ENCODE data around the gene LRRC15.

Gene LRRC15

DNA sequence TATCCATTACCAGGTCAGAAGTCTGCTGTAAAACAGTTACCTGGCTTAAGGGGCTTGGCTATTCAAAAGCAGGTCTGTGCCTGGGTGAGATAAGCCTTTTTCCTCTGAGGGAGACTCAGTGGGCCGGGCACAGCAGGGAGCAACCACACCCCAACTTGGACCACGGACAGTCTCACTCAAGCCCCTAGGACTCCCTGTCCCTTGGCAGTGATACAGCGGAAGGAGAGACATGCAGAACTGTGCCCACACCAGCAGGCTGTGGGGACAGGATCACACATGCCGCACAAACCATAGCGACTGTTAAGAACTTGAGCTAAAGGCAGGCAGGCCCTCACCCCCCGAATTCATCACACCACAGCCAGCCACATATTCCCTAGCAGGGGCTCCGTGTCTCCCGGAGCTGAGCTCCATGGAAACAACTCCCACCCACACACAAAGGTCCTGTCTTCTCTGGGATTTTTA lies 32.4 kb upstream of the LRRC15 start:
- no peak overlapping the region for H3K4me3 Mint-ChIP-seq
- H3K27ac Mint-ChIP-seq = no peak overlapping the region
- DNase-seq = no peak
- TF ChIP-seq, protein P1, sequence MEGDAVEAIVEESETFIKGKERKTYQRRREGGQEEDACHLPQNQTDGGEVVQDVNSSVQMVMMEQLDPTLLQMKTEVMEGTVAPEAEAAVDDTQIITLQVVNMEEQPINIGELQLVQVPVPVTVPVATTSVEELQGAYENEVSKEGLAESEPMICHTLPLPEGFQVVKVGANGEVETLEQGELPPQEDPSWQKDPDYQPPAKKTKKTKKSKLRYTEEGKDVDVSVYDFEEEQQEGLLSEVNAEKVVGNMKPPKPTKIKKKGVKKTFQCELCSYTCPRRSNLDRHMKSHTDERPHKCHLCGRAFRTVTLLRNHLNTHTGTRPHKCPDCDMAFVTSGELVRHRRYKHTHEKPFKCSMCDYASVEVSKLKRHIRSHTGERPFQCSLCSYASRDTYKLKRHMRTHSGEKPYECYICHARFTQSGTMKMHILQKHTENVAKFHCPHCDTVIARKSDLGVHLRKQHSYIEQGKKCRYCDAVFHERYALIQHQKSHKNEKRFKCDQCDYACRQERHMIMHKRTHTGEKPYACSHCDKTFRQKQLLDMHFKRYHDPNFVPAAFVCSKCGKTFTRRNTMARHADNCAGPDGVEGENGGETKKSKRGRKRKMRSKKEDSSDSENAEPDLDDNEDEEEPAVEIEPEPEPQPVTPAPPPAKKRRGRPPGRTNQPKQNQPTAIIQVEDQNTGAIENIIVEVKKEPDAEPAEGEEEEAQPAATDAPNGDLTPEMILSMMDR (IDR thresholded peaks at IDR 0.05) = no peak
- H3K4me1 Mint-ChIP-seq = peaks cover 23% of the 10 kb centered on the region
- peaks cover 9% of the 10 kb centered on the region for H3K36me3 Mint-ChIP-seq (ENCODE audit: low read depth)
- H3K9me3 Mint-ChIP-seq = no peaks in the 10 kb centered on the region
- peaks cover 3% of the 10 kb centered on the region for H3K27me3 Mint-ChIP-seq (ENCODE audit: low read depth, poor library complexity)

DNA sequence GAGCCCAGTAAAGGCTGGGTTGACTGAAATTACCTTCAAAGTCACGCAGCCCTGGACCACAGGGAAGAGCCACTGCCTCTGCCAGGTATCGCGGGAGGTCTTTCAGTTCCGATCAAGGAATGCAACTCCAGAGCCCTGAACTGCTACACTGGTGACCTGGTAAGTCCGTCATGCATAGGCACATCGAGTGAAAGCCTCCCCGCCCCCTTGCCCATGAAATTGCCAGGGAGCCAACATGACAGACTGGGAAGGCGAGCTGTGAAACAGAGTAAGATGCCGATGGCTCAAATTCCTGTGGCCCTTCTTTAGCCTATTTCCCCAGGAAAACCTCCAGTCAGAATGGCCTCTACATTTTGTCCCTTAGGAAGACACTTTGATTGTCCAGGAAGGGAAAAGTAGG lies 31.8 kb upstream of the LRRC15 start:
- no peak overlapping the region for H3K27ac Mint-ChIP-seq
- H3K9me3 Mint-ChIP-seq = no peaks in the 10 kb centered on the region
- peaks cover 3% of the 10 kb centered on the region for H3K27me3 Mint-ChIP-seq (ENCODE audit: low read depth, poor library complexity)
- peaks cover 9% of the 10 kb centered on the region for H3K36me3 Mint-ChIP-seq (ENCODE audit: low read depth)
- no peak overlapping the region for H3K4me3 Mint-ChIP-seq
- peaks cover 26% of the 10 kb centered on the region for H3K4me1 Mint-ChIP-seq
- TF ChIP-seq, protein P1 (IDR thresholded peaks at IDR 0.05) = no peak
- no peak for DNase-seq

DNA sequence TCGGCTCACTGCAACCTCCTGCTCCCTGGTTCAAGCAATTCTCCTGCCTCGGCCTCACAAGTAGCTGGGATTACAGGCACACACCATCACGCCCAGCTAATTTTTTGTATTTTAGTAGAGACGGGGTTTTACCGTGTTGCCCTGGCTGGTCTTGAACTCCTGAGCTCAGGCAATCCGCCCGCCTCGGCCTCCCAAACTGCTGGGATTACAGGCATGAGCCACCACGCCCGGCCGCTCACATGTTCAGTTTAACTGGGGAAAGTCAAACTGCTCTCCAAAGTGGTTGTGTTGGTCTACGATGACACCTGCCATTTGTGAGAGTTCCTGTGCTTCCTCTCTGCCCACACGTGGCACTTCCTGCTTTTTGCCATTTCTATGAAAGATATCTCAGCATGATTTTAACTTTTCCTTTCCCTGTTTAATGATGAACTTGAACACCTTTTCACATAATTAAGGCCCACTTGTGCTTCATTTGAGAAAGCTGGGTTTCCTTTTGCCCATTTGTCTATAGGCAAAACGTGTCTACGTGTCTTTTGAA lies 30.4 kb upstream of the LRRC15 start:
- H3K27ac Mint-ChIP-seq = no peak overlapping the region
- H3K36me3 Mint-ChIP-seq (ENCODE audit: low read depth) = peaks cover 9% of the 10 kb centered on the region
- TF ChIP-seq, protein P1 (IDR thresholded peaks at IDR 0.05) = no peak
- DNase-seq = no peak
- no peak overlapping the region for H3K4me3 Mint-ChIP-seq
- peaks cover 6% of the 10 kb centered on the region for H3K27me3 Mint-ChIP-seq (ENCODE audit: low read depth, poor library complexity)
- H3K4me1 Mint-ChIP-seq = peaks cover 38% of the 10 kb centered on the region
- H3K9me3 Mint-ChIP-seq = no peaks in the 10 kb centered on the region

DNA sequence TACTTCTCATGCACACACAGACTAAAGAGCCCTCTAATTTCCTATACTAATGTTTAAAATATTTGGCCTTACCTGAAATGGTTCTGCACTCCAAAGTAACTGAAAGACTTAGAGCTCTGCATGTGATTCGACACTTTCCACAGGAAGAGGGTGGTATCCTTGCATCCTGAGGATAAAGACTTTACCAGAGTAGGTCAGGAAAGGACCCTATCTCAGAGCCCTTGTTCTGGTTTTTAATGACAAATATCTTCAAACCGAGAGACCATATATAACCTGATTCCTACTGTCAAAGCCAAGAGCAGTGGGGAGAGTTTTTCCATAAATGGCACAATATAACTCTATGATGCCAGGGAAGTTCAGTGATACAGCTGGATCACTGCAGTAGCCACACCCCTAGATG lies 29.6 kb upstream of the LRRC15 start, which contains the start of gene GP5:
GP5 (minus strand) TSS at position 101 of the 400 bp plus-strand sequence. CDS start 984 bp downstream, outside the sequence.
- peaks cover 6% of the 10 kb centered on the region for H3K27me3 Mint-ChIP-seq (ENCODE audit: low read depth, poor library complexity)
- TF ChIP-seq, protein P1 (IDR thresholded peaks at IDR 0.05) = no peak
- no peaks in the 10 kb centered on the region for H3K9me3 Mint-ChIP-seq
- no peak for DNase-seq
- H3K4me3 Mint-ChIP-seq = no peak within 1 kb of the TSS
- peaks cover 3% of the 10 kb centered on the region for H3K36me3 Mint-ChIP-seq (ENCODE audit: low read depth)
- no peak within 1 kb of the TSS for H3K27ac Mint-ChIP-seq
- peaks cover 38% of the 10 kb centered on the region for H3K4me1 Mint-ChIP-seq

DNA sequence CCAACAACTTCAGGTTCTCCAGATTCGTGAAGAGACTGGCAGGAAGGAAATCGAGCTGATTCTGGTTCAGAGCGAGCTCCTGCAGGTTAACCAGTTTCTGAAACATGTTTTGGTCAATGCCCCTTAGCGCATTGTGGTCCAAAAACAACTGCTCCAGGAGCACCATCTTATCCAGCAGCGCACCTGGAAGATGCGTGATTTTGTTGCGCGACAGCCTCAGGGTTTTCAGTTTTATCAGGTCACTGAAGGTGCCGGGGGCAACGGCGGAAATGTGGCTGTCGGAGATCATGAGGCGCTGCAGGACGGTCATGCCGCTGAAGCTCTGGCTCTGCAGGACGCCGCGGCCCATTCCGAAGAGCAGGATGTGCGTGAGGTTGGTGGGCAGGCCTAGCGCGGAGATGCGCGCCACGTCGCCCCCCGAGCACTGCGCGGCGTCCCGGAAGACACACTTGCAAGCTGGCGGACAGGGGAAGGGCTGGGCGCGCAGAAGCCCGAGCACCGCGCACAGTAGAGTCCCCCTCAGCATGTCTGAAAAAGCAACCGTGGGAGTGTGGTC lies 28.3 kb upstream of the LRRC15 start:
- Mint-ChIP-seq H3K27me3 (ENCODE audit: low read depth, poor library complexity) (peaks cover 6% of the 10 kb centered on the region), H3K27ac (no peak overlapping the region), H3K4me3 (no peak overlapping the region), H3K9me3 (no peaks in the 10 kb centered on the region), H3K4me1 (peaks cover 38% of the 10 kb centered on the region), H3K36me3 (ENCODE audit: low read depth) (no peaks in the 10 kb centered on the region)
- DNase-seq = no peak
- TF ChIP-seq, protein P1 (IDR thresholded peaks at IDR 0.05) = no peak
